Tibial artery (tissue), 4 donors: Measurements from ENCODE around the gene YBEY.

Experiments used
- DNase-seq, 2 donors: peaks; one replicate each; pipeline ENCODE4 v3.0.0-alpha.2; 2019
- H3K27ac ChIP-seq, 2 donors: fragments of 200-600 bp; sonication (generic) in 1 of 2; 1 replicate in 1 of 2; 2 replicates in 1 of 2; pipeline ENCODE4 v1.5.1; 2018 to 2019; ENCODE audit warnings: mild to moderate bottlenecking in 1 of 2
- H3K27me3 ChIP-seq, 2 donors: fragments of 200-600 bp; sonication (generic) in 1 of 2; one replicate each; pipeline versions ENCODE4 v1.5.1 to v1.6.0; 2016 to 2019
- H3K36me3 ChIP-seq, 3 donors: fragments of 200-600 bp; sonication (generic) in 2 of 3; one replicate each; pipeline ENCODE4 v1.5.1; 2016 to 2019; ENCODE audit warnings: mild to moderate bottlenecking in 2 of 3
- H3K4me1 ChIP-seq, 4 donors: fragments of 200-600 bp; sonication (generic) in 2 of 4; 1 replicate in 3 of 4; 2 replicates in 1 of 4; pipeline ENCODE4 v1.5.1; 2016 to 2019
- H3K4me3 ChIP-seq, 2 donors: fragments of 200-600 bp; sonication (generic) in 1 of 2; 1 replicate in 1 of 2; 2 replicates in 1 of 2; pipeline ENCODE4 v1.5.1; 2018 to 2019; ENCODE audit warnings: mild to moderate bottlenecking in 2 of 2
- H3K9me3 ChIP-seq, 3 donors: fragments of 200-600 bp; sonication (generic) in 1 of 3; one replicate each; pipeline ENCODE4 v1.5.1; 2016 to 2019
- CTCF ChIP-seq, 2 experiments: fragments of 200-600 bp in 1 of 2; fragments of 450-650 bp in 1 of 2; IDR thresholded peaks; one replicate each; pipeline ENCODE4 v1.5.1; 2017 to 2019; ENCODE audit warnings: antibody characterized with exemption in 2 of 2, mild to moderate bottlenecking in 1 of 2, moderate library complexity in 1 of 2
- intact Hi-C: fragments of 100-400 bp; cut with DNase I; formaldehyde crosslinking; loops from one replicate; pipeline ENCODE4 v1.15.0; 2023; ENCODE audit warnings: low total_unique reads

The YBEY gene

GRCh38 chr21:46248827-46249226 lies 37.3 kb upstream of the YBEY start:
- no peaks in the 10 kb centered on the region for H3K9me3 ChIP-seq
- H3K4me3 ChIP-seq, result no peak overlapping the region
- peaks cover 85 to 100% (median 92%) of the 10 kb centered on the region in 3 donors for H3K36me3 ChIP-seq
- no peaks in the 10 kb centered on the region for H3K4me1 ChIP-seq
- no peaks in the 10 kb centered on the region for H3K27me3 ChIP-seq
- no peak for TF ChIP-seq CTCF (IDR thresholded peaks at IDR 0.05)
- intact Hi-C loops, result no loop called here
- DNase-seq, result no peak
- H3K27ac ChIP-seq, result no peak overlapping the region

- no peak for DNase-seq
- no peaks in the 10 kb centered on the region for H3K27me3 ChIP-seq
- H3K4me1 ChIP-seq, result no peaks in the 10 kb centered on the region
- no peaks in the 10 kb centered on the region for H3K9me3 ChIP-seq
- peaks cover 85 to 100% (median 92%) of the 10 kb centered on the region in 3 donors for H3K36me3 ChIP-seq
- TF ChIP-seq CTCF (IDR thresholded peaks at IDR 0.05), result no peak
- intact Hi-C loops, result no loop called here
- no peak overlapping the region for H3K4me3 ChIP-seq
- no peak overlapping the region for H3K27ac ChIP-seq
Measured at GRCh38 chr21:46250146-46250725, 35.9 kb upstream of the YBEY start.

- Histone ChIP-seq H3K27me3 (no peaks in the 10 kb centered on the region), H3K36me3 (peaks cover 88 to 100% (median 96%) of the 10 kb centered on the region in 3 donors), H3K9me3 (no peaks in the 10 kb centered on the region), H3K4me1 (no peaks in the 10 kb centered on the region), H3K27ac (no peak overlapping the region), H3K4me3 (no peak overlapping the region)
- DNase-seq, result no peak
- no peak for TF ChIP-seq CTCF (IDR thresholded peaks at IDR 0.05)
- intact Hi-C loops, result no loop called here
Measured at GRCh38 chr21:46252840-46253239, 33.3 kb upstream of the YBEY start.

GRCh38 chr21:46253610-46254124 lies 32.5 kb upstream of the YBEY start:
- Histone ChIP-seq H3K36me3 (peaks cover 92 to 100% (median 98%) of the 10 kb centered on the region in 3 donors), H3K4me1 (no peaks in the 10 kb centered on the region), H3K9me3 (no peaks in the 10 kb centered on the region), H3K4me3 (no peak overlapping the region), H3K27me3 (no peaks in the 10 kb centered on the region), H3K27ac (no peak overlapping the region)
- intact Hi-C loops, result no loop called here
- TF ChIP-seq CTCF (IDR thresholded peaks at IDR 0.05), result no peak
- DNase-seq, result no peak

- intact Hi-C loops, result no loop called here
- Histone ChIP-seq H3K4me3 (no peak overlapping the region), H3K36me3 (peaks cover 94 to 100% (median 99%) of the 10 kb centered on the region in 3 donors), H3K9me3 (no peaks in the 10 kb centered on the region), H3K4me1 (no peaks in the 10 kb centered on the region), H3K27ac (no peak overlapping the region), H3K27me3 (no peaks in the 10 kb centered on the region)
- DNase-seq, result no peak
- TF ChIP-seq CTCF (IDR thresholded peaks at IDR 0.05), result no peak
Measured at GRCh38 chr21:46254208-46254975, 31.8 kb upstream of the YBEY start.
